Psoas muscle (tissue), 8 donors: ENCODE data around the gene TNNI3. TPM values are rescaled to one million over a fixed set of nuclear protein-coding genes. Genes with fewer than 3 reads are reported as not detected.
"Not testable (repeated sequence)": the region's sequence is repeated elsewhere in the genome, so short reads cannot be mapped to it uniquely, and the experiment has no call there.

ENCODE experiments used
- ATAC-seq, 4 donors: fragments of 200-7000 bp; cut with Tn5 transposase; one replicate each; pipeline ENCODE4 v1.9.1; 2020; ENCODE audit warnings: moderate library complexity in 3 of 4, mild to moderate bottlenecking in 2 of 4
- DNase-seq, 2 donors: peaks; one replicate each; pipeline ENCODE4 v3.0.0-alpha.2; 2020
- H3K27ac ChIP-seq: fragments of 200-600 bp; one replicate; pipeline ENCODE4 v1.8.0; 2022
- H3K27me3 ChIP-seq, 3 donors: fragments of 200-600 bp in 1 of 3; one replicate each; pipeline versions ENCODE4 v1.6.1 to v1.8.0; 2013 to 2022; ENCODE audit warnings: low read length in 2 of 3, mild to moderate bottlenecking in 2 of 3, moderate library complexity in 1 of 3; ENCODE audit not compliant: insufficient read depth in 3 of 3
- H3K36me3 ChIP-seq, 2 donors: fragments of 200-600 bp in 1 of 2; one replicate each; pipeline versions ENCODE4 v1.6.1 to v1.8.0; 2013 to 2022; ENCODE audit warnings: low read depth in 1 of 2, mild to moderate bottlenecking in 1 of 2, moderate library complexity in 1 of 2; ENCODE audit not compliant: insufficient read depth in 1 of 2
- H3K4me1 ChIP-seq: fragments of 200-600 bp; one replicate; pipeline ENCODE4 v1.8.0; 2022
- H3K4me3 ChIP-seq: fragments of 200-600 bp; one replicate; pipeline ENCODE4 v1.8.0; 2022; ENCODE audit warnings: mild to moderate bottlenecking
- H3K9me3 ChIP-seq: fragments of 200-600 bp; one replicate; pipeline ENCODE4 v1.8.0; 2022
- CTCF ChIP-seq: fragments of 200-600 bp; IDR thresholded peaks from one replicate; pipeline ENCODE4 v1.8.0; 2022; ENCODE audit warnings: antibody characterized with exemption
- WGBS, 3 donors: extraction: QIAGEN DNeasy Blood & Tissue Kit; methylation state at CpG; one replicate each; pipeline versions ENCODE4 v1.1.6 to v1.1.7; 2013; 5-methylcytosine and 5-hydroxymethylcytosine counted together
- intact Hi-C, 2 donors: fragments of 100-400 bp; cut with DNase I; formaldehyde crosslinking; loops; one replicate each; pipeline versions ENCODE4 v1.11.0 to v1.14.2; 2022
- polyA plus RNA-seq, 3 donors: library from polyadenylated mRNA; stranded (reverse); fragments of 200-250 nt; gene quantifications; one replicate each; pipeline ENCODE4 v1.2.3, GENCODE V29; 2013
- total RNA-seq, 4 donors: library from RNA; stranded (reverse); fragmentation: NEBNext Ultra II Directional in 2 of 4; extraction: Animal tissue kit (Norgen Biotek cat#: 25700) in 2 of 4; gene quantifications; one replicate each; pipeline versions ENCODE4 v1.2.1 to v1.2.4, GENCODE V29; 2021 to 2023
- donor health status: healthy with polysubstance abuse.
- donor health status: DM: no; HTN: no; CAD: no; lungs with moderate emphysema.
- donor health status: Bipolar disorder and iron deficiency.
- donor health status: healthy.
- donor health status: DM: yes; HTN: yes; CAD: no.
- donor health status: DM: no; HTN: no; CAD: no.
- donor health status: DM: no; HTN: no; CAD: no.
- donor health status: DM: yes; HTN: yes; CAD: no.

The TNNI3 gene
- total and polyA plus RNA-seq, 7 donors, result 5.0 to 17.4 (median 13.4) TPM

- H3K27me3 ChIP-seq, result no peaks in the 10 kb centered on the region
- H3K9me3 ChIP-seq, result no peaks in the 10 kb centered on the region
- H3K4me3 ChIP-seq, result peak overlapping the region; percentile 41
- DNase-seq (no peak), ATAC-seq (no peak)
- peaks cover 3 to 17% of the 10 kb centered on the region in 2 donors for H3K36me3 ChIP-seq
- peaks cover 13% of the 10 kb centered on the region for H3K4me1 ChIP-seq
- peak overlapping the region; percentile 66 for H3K27ac ChIP-seq
- intact Hi-C loops, result no loop called here
- 62 to 64% (median 63%) methylated on average over 23 of the region's 23 CpGs for WGBS, 3 donors
- TF ChIP-seq CTCF, result no peak
Observed at GRCh38 chr19:55112777-55113569, 44.6 kb downstream of the TNNI3 start.

DNA sequence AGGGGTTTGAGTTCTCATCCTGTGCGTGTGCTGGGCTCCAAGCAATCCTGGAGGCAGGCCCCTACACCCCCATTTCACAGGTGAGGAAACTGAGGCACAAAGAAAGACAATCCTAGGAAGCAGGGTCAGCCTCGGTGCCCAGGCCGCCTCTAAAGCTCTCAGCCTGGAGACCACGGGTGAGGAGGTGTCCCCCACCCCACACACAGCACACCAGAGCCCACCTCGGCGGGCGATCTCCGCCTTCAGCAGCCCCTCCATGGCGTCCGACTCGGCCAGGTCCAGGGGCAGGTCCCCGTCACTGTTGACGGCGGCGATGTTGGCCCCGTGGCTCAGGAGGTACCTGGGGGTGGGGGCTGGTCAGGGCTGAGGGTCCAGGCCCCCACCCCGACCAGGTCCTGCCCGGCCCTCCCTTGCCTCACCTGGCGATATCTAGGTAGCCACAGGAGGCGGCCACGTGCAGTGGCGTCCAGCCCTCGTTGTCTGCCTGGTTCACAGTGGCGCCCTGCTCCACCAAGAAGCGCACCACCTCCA, 45.2 kb downstream of the TNNI3 start:
- ATAC-seq (no peak), DNase-seq (peak in 1 of 2 donors; percentile 52)
- H3K27ac ChIP-seq, result peak overlapping the region; percentile 66
- intact Hi-C loops, result no loop called here
- no peak for TF ChIP-seq CTCF
- WGBS, 3 donors, result 92 to 96% (median 92%) methylated on average over 23 to 25 of the region's 25 CpGs
- peaks cover 13% of the 10 kb centered on the region for H3K4me1 ChIP-seq
- no peaks in the 10 kb centered on the region for H3K9me3 ChIP-seq
- H3K36me3 ChIP-seq, result peaks cover 3 to 17% of the 10 kb centered on the region in 2 donors
- H3K27me3 ChIP-seq, result no peaks in the 10 kb centered on the region
- no peak overlapping the region for H3K4me3 ChIP-seq

GRCh38 chr19:55111238-55111831, 46.2 kb downstream of the TNNI3 start:
- peak overlapping the region; percentile 61 for H3K27ac ChIP-seq
- peaks cover 13% of the 10 kb centered on the region for H3K4me1 ChIP-seq
- no peak for ATAC-seq

GRCh38 chr19:55109527-55110291, 47.8 kb downstream of the TNNI3 start:
- H3K27ac ChIP-seq, result no peak overlapping the region
- H3K4me3 ChIP-seq, result no peak overlapping the region
- peaks cover 8% of the 10 kb centered on the region for H3K4me1 ChIP-seq
- 81 to 87% (median 84%) methylated on average over 20 of the region's 20 CpGs for WGBS, 3 donors
- DNase-seq (peak in 1 of 2 donors; percentile 47), ATAC-seq (no peak)
- no peaks in the 10 kb centered on the region for H3K9me3 ChIP-seq
- no peak for TF ChIP-seq CTCF
- no peaks in the 10 kb centered on the region for H3K27me3 ChIP-seq
- H3K36me3 ChIP-seq, result peaks cover 5 to 17% of the 10 kb centered on the region in 2 donors
- intact Hi-C loops, result no loop called here

More at GRCh38 chr19:55111238-55111831, 46.2 kb downstream of the TNNI3 start:
- no peak for DNase-seq
- intact Hi-C loops, result no loop called here
- H3K4me3 ChIP-seq, result no peak overlapping the region
- WGBS, 3 donors, result 66 to 75% (median 69%) methylated on average over 21 of the region's 21 CpGs
- TF ChIP-seq CTCF, result no peak
- H3K9me3 ChIP-seq, result no peaks in the 10 kb centered on the region
- no peaks in the 10 kb centered on the region for H3K27me3 ChIP-seq
- H3K36me3 ChIP-seq, result peaks cover 3 to 17% of the 10 kb centered on the region in 2 donors

DNA sequence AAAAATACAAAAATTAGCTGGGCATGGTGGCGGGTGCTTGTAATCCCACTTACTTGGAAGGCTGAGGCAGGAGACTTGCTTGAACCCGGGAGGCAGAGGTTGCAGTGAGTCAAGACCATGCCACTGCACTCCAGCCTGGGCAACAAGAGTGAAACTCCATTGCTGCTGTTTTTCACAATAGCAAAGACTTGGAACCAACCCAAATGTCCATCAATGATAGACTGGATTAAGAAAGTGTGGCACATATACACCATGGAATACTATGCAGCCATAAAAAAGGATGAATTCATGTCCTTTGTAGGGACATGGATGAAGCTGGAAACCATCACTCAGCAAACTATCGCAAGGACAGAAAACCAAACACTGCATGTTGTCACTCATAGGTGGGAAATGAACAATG, 50.3 kb downstream of the TNNI3 start:
- intact Hi-C loops, H3K4me3 ChIP-seq, H3K4me1 ChIP-seq, DNase-seq, H3K27ac ChIP-seq, H3K27me3 ChIP-seq, H3K9me3 ChIP-seq, ATAC-seq: not testable (repeated sequence)
- WGBS, 3 donors, result 98% methylated on average over 3 of the region's 3 CpGs
- H3K36me3 ChIP-seq, result peaks cover 2 to 33% of the 10 kb centered on the region in 2 donors
